ENCODE measurements around the gene SCIN.
"Not testable (repeated sequence)": the region's sequence is repeated elsewhere in the genome, so short reads cannot be mapped to it uniquely, and the experiment has no call there.

SCIN gene

GRCh38 chr7:12648704-12649261, 78.3 kb downstream of the SCIN start:
- no peak for DNase-seq (ENCODE audit: low read depth)

- no peak for DNase-seq (ENCODE audit: low read depth)
These were observed 78.8 kb downstream of the SCIN start for GRCh38 chr7:12649348-12649747.

- DNase-seq (ENCODE audit: low read depth) = no peak
These were observed 79.6 kb downstream of the SCIN start for GRCh38 chr7:12650080-12650479.

- DNase-seq (ENCODE audit: low read depth) = no peak
These were observed 82.6 kb downstream of the SCIN start for GRCh38 chr7:12653110-12653509.

- DNase-seq (ENCODE audit: low read depth) = peak; percentile 24
These were observed 83.0 kb downstream of the SCIN start for GRCh38 chr7:12653518-12653917.

- DNase-seq (ENCODE audit: low read depth) = no peak
These were observed 84.6 kb downstream of the SCIN start for GRCh38 chr7:12655161-12655560.

- DNase-seq (ENCODE audit: low read depth) = peak; percentile 61
These were observed 89.9 kb downstream of the SCIN start for GRCh38 chr7:12660423-12660822.

GRCh38 chr7:12660986-12661385, 90.5 kb downstream of the SCIN start:
- not testable (repeated sequence) for DNase-seq (ENCODE audit: low read depth)

- no peak for DNase-seq (ENCODE audit: low read depth)
These were observed 91.1 kb downstream of the SCIN start for GRCh38 chr7:12661581-12661980.

GRCh38 chr7:12670000-12670729, 99.6 kb downstream of the SCIN start:
- peak; percentile 96 for DNase-seq (ENCODE audit: low read depth)

GRCh38 chr7:12670743-12671520, 100.4 kb downstream of the SCIN start:
- no peak for DNase-seq (ENCODE audit: low read depth)

GRCh38 chr7:12673436-12673835, 102.9 kb downstream of the SCIN start:
- DNase-seq (ENCODE audit: low read depth) = not testable (repeated sequence)

GRCh38 chr7:12674053-12674452, 103.5 kb downstream of the SCIN start:
- DNase-seq (ENCODE audit: low read depth) = no peak

GRCh38 chr7:12674861-12675260, 104.3 kb downstream of the SCIN start:
- peak; percentile 66 for DNase-seq (ENCODE audit: low read depth)

GRCh38 chr7:12683678-12684585, 113.4 kb downstream of the SCIN start:
- peak; percentile 29 for DNase-seq (ENCODE audit: low read depth)

GRCh38 chr7:12684733-12685132, 114.2 kb downstream of the SCIN start:
- no peak for DNase-seq (ENCODE audit: low read depth)

GRCh38 chr7:12685550-12685949, 115.0 kb downstream of the SCIN start:
- peak; percentile 13 for DNase-seq (ENCODE audit: low read depth)

- peak; percentile 89 for DNase-seq (ENCODE audit: low read depth)
These were observed 115.8 kb downstream of the SCIN start for GRCh38 chr7:12686234-12686890.

GRCh38 chr7:12686891-12687717, 116.6 kb downstream of the SCIN start, which contains the start of gene ARL4A:
Gene ARL4A, plus strand, starts transcription at chr7:12687633. Its CDS starts 622 bp downstream, at chr7:12688255.
- peak; percentile 97 for DNase-seq (ENCODE audit: low read depth)

- DNase-seq (ENCODE audit: low read depth) = no peak
These were observed 117.2 kb downstream of the SCIN start for GRCh38 chr7:12687718-12688171.

All from fibroblast of gingiva (primary cell).